A549 (cell line): ENCODE data around the gene RBM27. TPM values are rescaled to one million over a fixed set of nuclear protein-coding genes. Genes with fewer than 3 reads are reported as not detected.
A peak's percentile ranks its signal among the peaks of the same experiment; 100 is the strongest.

Experiments
- ATAC-seq, 2 experiments: fragments of 200-7000 bp in 1 of 2; fragments of >200 bp in 1 of 2; cut with Nextera tagmentation in 1 of 2; cut with Tn5 transposase in 1 of 2; 3 replicates each; pipeline versions ENCODE4 v1.8.0 to v1.9.1; 2018 to 2020; ENCODE audit warnings: mild to moderate bottlenecking in 1 of 2, moderate library complexity in 1 of 2
- CTCF ChIA-PET: fragments of 300-600 bp; sonication (Branson Sonifier 250); formaldehyde crosslinking; extraction: SDS; loops from one replicate; lab custom pipeline; 2021; ENCODE audit warnings: antibody characterized with exemption, inconsistent platforms; lab: Yijun Ruan, JAX
- POLR2A ChIA-PET: fragments of 350-600 bp; formaldehyde crosslinking; extraction: SDS; loops from one replicate; lab custom pipeline; 2021; ENCODE audit warnings: antibody characterized with exemption, inconsistent platforms; lab: Yijun Ruan, JAX
- DNase-seq, 2 experiments: peaks; one replicate each; pipeline versions ENCODE4 v3.0.0 to v3.0.0-alpha.2; 2011 to 2016; ENCODE audit warnings: low read depth in 1 of 2, low spot score in 1 of 2
- FAIRE-seq: peaks from 2 replicates; lab custom pipeline; 2011; peaks lifted over from hg19 to GRCh38; lab: Jason Lieb, UNC
- H3K27ac ChIP-seq, 2 experiments: fragments of >200 bp; sonication (Bioruptor Twin); formaldehyde crosslinking; 3 replicates each; pipeline ENCODE4 v1.5.1; 2016 to 2017
- H3K4me1 ChIP-seq: fragments of >200 bp; sonication (Bioruptor Twin); formaldehyde crosslinking; 3 replicates; pipeline ENCODE4 v1.6.1; 2016
- H3K4me2 ChIP-seq: fragments of >200 bp; sonication (Bioruptor Twin); formaldehyde crosslinking; 3 replicates; pipeline ENCODE4 v1.6.1; 2016
- H3K4me3 ChIP-seq: fragments of >200 bp; sonication (Bioruptor Twin); formaldehyde crosslinking; 3 replicates; pipeline ENCODE4 v1.5.1; 2016
- H3K9me3 ChIP-seq: fragments of >200 bp; sonication (Bioruptor Twin); formaldehyde crosslinking; 3 replicates; pipeline ENCODE4 v1.6.1; 2016
- CBX2 ChIP-seq: fragments of 200-600 bp; sonication (generic); IDR thresholded peaks from 2 replicates; pipeline ENCODE4 v1.6.1; 2016; ENCODE audit warnings: low read depth, mild to moderate bottlenecking, borderline replicate concordance
- CEBPB ChIP-seq, 2 experiments: fragments of >200 bp in 1 of 2; sonication (Bioruptor Twin) in 1 of 2; formaldehyde crosslinking in 1 of 2; IDR thresholded peaks; 2 replicates each; pipeline ENCODE4 v1.6.1; 2012 to 2016
- FOXS1 ChIP-seq: fragments of 250-450 bp; sonication (Bioruptor Pico); IDR thresholded peaks from 2 replicates; pipeline ENCODE4 v1.5.0; 2020; ENCODE audit warnings: mild to moderate bottlenecking, moderate library complexity
- HDAC2 ChIP-seq: fragments of 200-600 bp; sonication (generic); IDR thresholded peaks from 2 replicates; pipeline ENCODE4 v1.6.1; 2016
- HEYL ChIP-seq: fragments of 250-450 bp; sonication (Bioruptor Pico); IDR thresholded peaks from 2 replicates; pipeline ENCODE4 v1.8.0; 2021; ENCODE audit warnings: mild to moderate bottlenecking, moderate library complexity
- JUN ChIP-seq, 2 experiments: fragments of >200 bp; sonication (Bioruptor Twin); formaldehyde crosslinking; IDR thresholded peaks; 2 replicates in 1 of 2; 3 replicates in 1 of 2; pipeline ENCODE4 v1.6.1; 2016 to 2017
- KDM1A ChIP-seq: fragments of 200-600 bp; sonication (generic); IDR thresholded peaks from 2 replicates; pipeline ENCODE4 v1.6.1; 2016; ENCODE audit warnings: low read depth, mild to moderate bottlenecking
- MAFK ChIP-seq: fragments of 450-650 bp; IDR thresholded peaks from 2 replicates; pipeline ENCODE4 v1.6.1; 2014; ENCODE audit not compliant: partially characterized antibody
- MYC ChIP-seq: IDR thresholded peaks from 2 replicates; pipeline ENCODE4 v1.6.1; 2012; ENCODE audit warnings: mild to moderate bottlenecking, inconsistent platforms, low read length, improper control_type of control experiment, borderline replicate concordance
- NFE2L2 ChIP-seq: fragments of 150-350 bp; conservative IDR thresholded peaks from 2 replicates; pipeline ENCODE4 v1.6.1; 2014; ENCODE audit warnings: low read length
- RARB ChIP-seq: fragments of 250-450 bp; sonication (Bioruptor Pico); IDR thresholded peaks from 2 replicates; pipeline ENCODE4 v1.8.0; 2021; ENCODE audit warnings: mild to moderate bottlenecking, moderate library complexity
- RCOR1 ChIP-seq: fragments of 150-350 bp; IDR thresholded peaks from 2 replicates; pipeline ENCODE4 v1.6.1; 2014; ENCODE audit warnings: antibody characterized with exemption, low read length, low read depth
- RFX5 ChIP-seq: fragments of 450-650 bp; IDR thresholded peaks from 2 replicates; pipeline ENCODE4 v1.7.1; 2014; ENCODE audit warnings: antibody characterized with exemption, mild to moderate bottlenecking, moderate library complexity
- ZC3H11A ChIP-seq: fragments of 450-650 bp; IDR thresholded peaks from 2 replicates; pipeline ENCODE4 v1.6.1; 2014; ENCODE audit warnings: antibody characterized with exemption, mild to moderate bottlenecking
- ZFP36 ChIP-seq: fragments of 450-650 bp; IDR thresholded peaks from 2 replicates; pipeline ENCODE4 v1.6.1; 2014; ENCODE audit warnings: borderline replicate concordance; ENCODE audit not compliant: partially characterized antibody
- WGBS: methylation state at CpG from one replicate; pipeline ENCODE4 v1.1.6; 2017; ENCODE audit errors: missing lambda C conversion rate; 5-methylcytosine and 5-hydroxymethylcytosine counted together
- polyA plus RNA-seq, 4 experiments: library from polyadenylated mRNA; depleted of rRNA in 3 of 4; stranded (reverse); fragments of >200 nt; fragmentation: RNase III in 1 of 4; extraction: RNeasy Plus Mini Kit Qiagen cat#74134 plus additional on column Dnase treatment in 1 of 4; gene quantifications; 2 replicates in 3 of 4; 3 replicates in 1 of 4; pipeline ENCODE4 v1.2.3, GENCODE V29; 2011 to 2017
- TF ChIP-seq, protein P1 (sequence below): fragments of >200 bp; sonication (Bioruptor Twin); formaldehyde crosslinking; IDR thresholded peaks from 3 replicates; pipeline ENCODE4 v1.5.1; 2016
- TF ChIP-seq, protein P2 (sequence below): fragments of 200-600 bp; sonication (generic); IDR thresholded peaks from 2 replicates; pipeline ENCODE4 v1.6.1; 2016; ENCODE audit warnings: antibody characterized with exemption, mild to moderate bottlenecking, moderate library complexity
- TF ChIP-seq, protein P3 (sequence below): IDR thresholded peaks from 2 replicates; pipeline ENCODE4 v1.6.1; 2012
- TF ChIP-seq, protein P4 (sequence below): fragments of 250-450 bp; sonication (Bioruptor Pico); IDR thresholded peaks from 2 replicates; pipeline ENCODE4 v1.5.0; 2021; ENCODE audit warnings: mild to moderate bottlenecking, moderate library complexity, borderline replicate concordance

Gene RBM27
- polyA plus RNA-seq, 2 of the 4 experiments (the other 2 are of a cell fraction), result 13.3 to 27.4 TPM

DNA sequence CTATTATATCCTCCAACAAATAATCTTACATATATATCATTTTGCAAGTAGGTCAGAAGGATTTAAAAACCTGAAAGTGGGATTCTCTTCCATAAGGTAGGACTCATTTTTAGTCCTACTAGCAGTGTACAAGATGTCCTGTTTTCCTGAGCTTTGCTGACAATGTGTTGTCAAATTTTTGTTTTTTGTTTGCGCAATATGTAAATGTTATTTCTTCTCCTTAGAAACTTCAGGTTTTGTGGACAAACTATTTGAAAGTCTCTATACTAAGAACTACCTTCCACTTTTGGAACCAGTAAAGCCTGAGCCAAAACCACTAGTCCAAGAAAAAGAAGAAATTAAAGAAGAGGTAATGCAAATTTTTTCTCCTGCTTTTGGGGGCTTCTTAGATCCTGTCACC, 19.8 kb downstream of the RBM27 start:
- no peak overlapping the region for H3K27ac ChIP-seq
- TF ChIP-seq NFE2L2 (no peak), ZC3H11A (no peak), CEBPB (IDR thresholded peaks at IDR 0.05) (peak in 1 of 2 experiments; percentile 54; a peak in 1 of 4 replicates)
- TF ChIP-seq, all 56 proteins: peak for 1
- 98% methylated on average over 1 of the region's 1 CpG for WGBS
- Histone ChIP-seq H3K4me2 (no peak overlapping the region), H3K9me3 (no peaks in the 10 kb centered on the region), H3K4me1 (no peaks in the 10 kb centered on the region), H3K4me3 (no peak overlapping the region)
- DNase-seq, result no peak
- ATAC-seq, result no peak
- no peak for FAIRE-seq
- POLR2A ChIA-PET, result no interaction called here
- CTCF ChIA-PET, result no interaction called here

DNA sequence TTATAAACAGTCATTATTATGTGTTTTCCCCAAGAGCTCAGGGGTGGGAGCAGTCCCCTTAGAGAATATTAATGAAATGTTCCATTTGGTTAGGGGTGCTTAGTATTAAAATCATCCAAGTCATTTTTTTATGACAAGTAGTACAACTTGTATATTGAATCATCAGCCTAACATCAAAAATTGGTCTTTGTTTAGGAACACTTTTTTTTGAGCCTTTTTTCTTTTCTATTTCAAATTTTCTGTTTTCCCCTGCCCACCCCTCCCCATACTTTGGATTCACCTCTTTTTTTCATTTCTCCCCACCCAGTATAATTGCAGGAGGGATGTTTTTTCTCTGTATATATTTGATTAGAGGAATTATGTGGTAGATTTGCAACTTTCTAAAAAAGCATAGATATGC, 25.8 kb downstream of the RBM27 start:
- Histone ChIP-seq H3K27ac (no peak overlapping the region), H3K9me3 (no peaks in the 10 kb centered on the region), H3K4me3 (no peak overlapping the region), H3K4me1 (no peaks in the 10 kb centered on the region), H3K4me2 (no peak overlapping the region)
- TF ChIP-seq RCOR1, result no peak
- TF ChIP-seq MAFK, result no peak
- TF ChIP-seq FOXS1 (CRISPR knock-in tag), result no peak
- TF ChIP-seq HEYL (CRISPR knock-in tag), result no peak
- no peak for TF ChIP-seq CBX2
- no peak for TF ChIP-seq RARB (CRISPR knock-in tag)
- TF ChIP-seq ZFP36, result no peak
- TF ChIP-seq RFX5, result no peak
- TF ChIP-seq JUN (IDR thresholded peaks at IDR 0.05), result no peak
- no peak for TF ChIP-seq KDM1A
- TF ChIP-seq HDAC2, result no peak
- TF ChIP-seq, protein P1, sequence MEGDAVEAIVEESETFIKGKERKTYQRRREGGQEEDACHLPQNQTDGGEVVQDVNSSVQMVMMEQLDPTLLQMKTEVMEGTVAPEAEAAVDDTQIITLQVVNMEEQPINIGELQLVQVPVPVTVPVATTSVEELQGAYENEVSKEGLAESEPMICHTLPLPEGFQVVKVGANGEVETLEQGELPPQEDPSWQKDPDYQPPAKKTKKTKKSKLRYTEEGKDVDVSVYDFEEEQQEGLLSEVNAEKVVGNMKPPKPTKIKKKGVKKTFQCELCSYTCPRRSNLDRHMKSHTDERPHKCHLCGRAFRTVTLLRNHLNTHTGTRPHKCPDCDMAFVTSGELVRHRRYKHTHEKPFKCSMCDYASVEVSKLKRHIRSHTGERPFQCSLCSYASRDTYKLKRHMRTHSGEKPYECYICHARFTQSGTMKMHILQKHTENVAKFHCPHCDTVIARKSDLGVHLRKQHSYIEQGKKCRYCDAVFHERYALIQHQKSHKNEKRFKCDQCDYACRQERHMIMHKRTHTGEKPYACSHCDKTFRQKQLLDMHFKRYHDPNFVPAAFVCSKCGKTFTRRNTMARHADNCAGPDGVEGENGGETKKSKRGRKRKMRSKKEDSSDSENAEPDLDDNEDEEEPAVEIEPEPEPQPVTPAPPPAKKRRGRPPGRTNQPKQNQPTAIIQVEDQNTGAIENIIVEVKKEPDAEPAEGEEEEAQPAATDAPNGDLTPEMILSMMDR, result no peak
- TF ChIP-seq, protein P2, sequence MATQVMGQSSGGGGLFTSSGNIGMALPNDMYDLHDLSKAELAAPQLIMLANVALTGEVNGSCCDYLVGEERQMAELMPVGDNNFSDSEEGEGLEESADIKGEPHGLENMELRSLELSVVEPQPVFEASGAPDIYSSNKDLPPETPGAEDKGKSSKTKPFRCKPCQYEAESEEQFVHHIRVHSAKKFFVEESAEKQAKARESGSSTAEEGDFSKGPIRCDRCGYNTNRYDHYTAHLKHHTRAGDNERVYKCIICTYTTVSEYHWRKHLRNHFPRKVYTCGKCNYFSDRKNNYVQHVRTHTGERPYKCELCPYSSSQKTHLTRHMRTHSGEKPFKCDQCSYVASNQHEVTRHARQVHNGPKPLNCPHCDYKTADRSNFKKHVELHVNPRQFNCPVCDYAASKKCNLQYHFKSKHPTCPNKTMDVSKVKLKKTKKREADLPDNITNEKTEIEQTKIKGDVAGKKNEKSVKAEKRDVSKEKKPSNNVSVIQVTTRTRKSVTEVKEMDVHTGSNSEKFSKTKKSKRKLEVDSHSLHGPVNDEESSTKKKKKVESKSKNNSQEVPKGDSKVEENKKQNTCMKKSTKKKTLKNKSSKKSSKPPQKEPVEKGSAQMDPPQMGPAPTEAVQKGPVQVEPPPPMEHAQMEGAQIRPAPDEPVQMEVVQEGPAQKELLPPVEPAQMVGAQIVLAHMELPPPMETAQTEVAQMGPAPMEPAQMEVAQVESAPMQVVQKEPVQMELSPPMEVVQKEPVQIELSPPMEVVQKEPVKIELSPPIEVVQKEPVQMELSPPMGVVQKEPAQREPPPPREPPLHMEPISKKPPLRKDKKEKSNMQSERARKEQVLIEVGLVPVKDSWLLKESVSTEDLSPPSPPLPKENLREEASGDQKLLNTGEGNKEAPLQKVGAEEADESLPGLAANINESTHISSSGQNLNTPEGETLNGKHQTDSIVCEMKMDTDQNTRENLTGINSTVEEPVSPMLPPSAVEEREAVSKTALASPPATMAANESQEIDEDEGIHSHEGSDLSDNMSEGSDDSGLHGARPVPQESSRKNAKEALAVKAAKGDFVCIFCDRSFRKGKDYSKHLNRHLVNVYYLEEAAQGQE, result no peak
- TF ChIP-seq, protein P3, sequence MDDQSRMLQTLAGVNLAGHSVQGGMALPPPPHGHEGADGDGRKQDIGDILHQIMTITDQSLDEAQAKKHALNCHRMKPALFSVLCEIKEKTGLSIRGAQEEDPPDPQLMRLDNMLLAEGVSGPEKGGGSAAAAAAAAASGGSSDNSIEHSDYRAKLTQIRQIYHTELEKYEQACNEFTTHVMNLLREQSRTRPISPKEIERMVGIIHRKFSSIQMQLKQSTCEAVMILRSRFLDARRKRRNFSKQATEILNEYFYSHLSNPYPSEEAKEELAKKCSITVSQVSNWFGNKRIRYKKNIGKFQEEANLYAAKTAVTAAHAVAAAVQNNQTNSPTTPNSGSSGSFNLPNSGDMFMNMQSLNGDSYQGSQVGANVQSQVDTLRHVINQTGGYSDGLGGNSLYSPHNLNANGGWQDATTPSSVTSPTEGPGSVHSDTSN, result no peak
- TF ChIP-seq MYC, result no peak
- TF ChIP-seq, protein P4, sequence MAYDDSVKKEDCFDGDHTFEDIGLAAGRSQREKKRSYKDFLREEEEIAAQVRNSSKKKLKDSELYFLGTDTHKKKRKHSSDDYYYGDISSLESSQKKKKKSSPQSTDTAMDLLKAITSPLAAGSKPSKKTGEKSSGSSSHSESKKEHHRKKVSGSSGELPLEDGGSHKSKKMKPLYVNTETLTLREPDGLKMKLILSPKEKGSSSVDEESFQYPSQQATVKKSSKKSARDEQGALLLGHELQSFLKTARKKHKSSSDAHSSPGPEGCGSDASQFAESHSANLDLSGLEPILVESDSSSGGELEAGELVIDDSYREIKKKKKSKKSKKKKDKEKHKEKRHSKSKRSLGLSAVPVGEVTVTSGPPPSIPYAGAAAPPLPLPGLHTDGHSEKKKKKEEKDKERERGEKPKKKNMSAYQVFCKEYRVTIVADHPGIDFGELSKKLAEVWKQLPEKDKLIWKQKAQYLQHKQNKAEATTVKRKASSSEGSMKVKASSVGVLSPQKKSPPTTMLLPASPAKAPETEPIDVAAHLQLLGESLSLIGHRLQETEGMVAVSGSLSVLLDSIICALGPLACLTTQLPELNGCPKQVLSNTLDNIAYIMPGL (CRISPR knock-in tag), result no peak
- ChIA-PET CTCF (no interaction called here), POLR2A (no interaction called here)
- FAIRE-seq (no peak), ATAC-seq (no peak), DNase-seq (no peak)
